ENCODE measurements around the gene CABP1.

Gene CABP1

GRCh38 chr12:120630104-120630892 is 10.1 kb upstream of the CABP1 start:
- peak in 35 of 56 donors; percentile 8 to 73 (median 33) for DNase-seq

GRCh38 chr12:120631097-120631496 is 9.3 kb upstream of the CABP1 start:
- DNase-seq: no peak

- DNase-seq: peak in 2 of 56 donors; percentile 9 to 20
Measured at GRCh38 chr12:120640861-120641833, 721 bp downstream of the CABP1 start.

GRCh38 chr12:120642121-120642520 is 1.7 kb downstream of the CABP1 start:
- DNase-seq: peak in 3 of 56 donors; percentile 7 to 25 (median 16)

GRCh38 chr12:120642826-120643225 is 2.4 kb downstream of the CABP1 start:
- no peak for DNase-seq

- DNase-seq: no peak
Measured at GRCh38 chr12:120643574-120643973, 3.1 kb downstream of the CABP1 start.

- no peak for DNase-seq
Measured at GRCh38 chr12:120646044-120646443, 5.6 kb downstream of the CABP1 start.

- DNase-seq: no peak
Measured at GRCh38 chr12:120647375-120647755, 6.9 kb downstream of the CABP1 start.

GRCh38 chr12:120649442-120650232 is 9.2 kb downstream of the CABP1 start:
- peak in 21 of 56 donors; percentile 4 to 51 (median 26) for DNase-seq

- no peak for DNase-seq
Measured at GRCh38 chr12:120650233-120650690, 9.8 kb downstream of the CABP1 start.

GRCh38 chr12:120651821-120652220 is 11.4 kb downstream of the CABP1 start:
- DNase-seq: no peak

- peak in 37 of 56 donors; percentile 3 to 74 (median 31) for DNase-seq
Measured at GRCh38 chr12:120652656-120653435, 12.4 kb downstream of the CABP1 start.

GRCh38 chr12:120653611-120654010 is 13.2 kb downstream of the CABP1 start:
- DNase-seq: no peak

GRCh38 chr12:120654656-120655055 is 14.2 kb downstream of the CABP1 start:
- no peak for DNase-seq

- no peak for DNase-seq
Measured at GRCh38 chr12:120656008-120656407, 15.6 kb downstream of the CABP1 start.

GRCh38 chr12:120658286-120659150 is 18.1 kb downstream of the CABP1 start:
- DNase-seq: no peak

GRCh38 chr12:120659151-120659525 is 18.7 kb downstream of the CABP1 start:
- DNase-seq: no peak

GRCh38 chr12:120661432-120661831 is 21.0 kb downstream of the CABP1 start:
- no peak for DNase-seq

GRCh38 chr12:120662879-120663278 is 22.5 kb downstream of the CABP1 start:
- DNase-seq: no peak
